GM12892 (cell line): ENCODE data around the gene CCDC88C.

ENCODE experiments used
- POLR2A ChIP-seq: IDR thresholded peaks from 2 replicates; pipeline ENCODE4 v1.6.1; 2011; ENCODE audit warnings: low read depth, low read length, control low read depth
- POLR2AphosphoS5 ChIP-seq: IDR thresholded peaks from 2 replicates; pipeline ENCODE4 v1.6.1; 2011; ENCODE audit warnings: low read depth, low read length, control low read depth

DNA sequence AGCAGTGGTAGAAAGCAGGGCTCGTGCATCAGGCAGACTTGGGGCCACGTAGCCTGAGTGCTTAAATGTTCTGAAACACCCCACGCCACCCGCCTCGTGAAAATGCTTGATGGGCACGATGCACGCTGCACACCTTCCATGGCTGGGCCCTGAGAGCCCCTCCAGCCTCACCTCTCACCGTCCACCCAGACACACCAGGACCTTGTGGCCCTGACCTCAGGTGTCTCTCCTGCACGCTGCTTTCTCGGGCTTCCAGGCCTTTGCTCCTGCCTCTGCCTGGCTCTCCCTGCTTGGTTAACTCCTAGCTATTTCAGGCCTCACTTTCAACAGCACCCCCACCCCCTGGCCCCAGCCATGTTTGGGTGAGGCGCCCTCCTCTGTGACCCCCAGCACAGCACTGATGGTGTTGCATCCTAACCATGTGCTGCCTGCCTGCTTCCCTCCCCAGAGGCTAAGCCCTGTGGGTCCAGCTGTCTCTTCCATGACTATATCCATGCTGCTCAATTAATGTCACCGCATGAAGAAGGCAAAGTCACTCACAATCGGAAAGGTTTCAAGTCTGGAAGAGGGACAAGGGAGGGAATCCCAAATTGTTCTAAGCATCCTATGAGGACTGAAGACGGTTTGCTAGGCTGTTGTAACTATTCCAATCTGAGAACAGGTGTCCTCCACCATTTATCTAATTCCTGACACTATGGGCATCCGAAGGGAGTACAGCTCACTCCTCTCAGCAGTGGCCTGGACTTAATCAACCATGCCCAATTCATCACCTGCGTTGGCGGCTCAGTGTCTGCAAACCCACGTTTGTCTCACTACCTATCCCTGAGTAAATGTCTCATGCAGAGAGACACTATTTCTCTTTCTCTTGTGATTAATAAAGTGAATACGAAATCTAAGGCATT lies 82.2 kb downstream of the CCDC88C start:
- TF ChIP-seq POLR2A = no peak
- TF ChIP-seq POLR2AphosphoS5 = no peak
